SU-DHL-6 (cell line): ENCODE results near the gene TMOD1.

ENCODE experiments used
- EZH2phosphoT487 ChIP-seq: fragments of 200-600 bp; sonication (generic), shearing (Covaris generic); conservative IDR thresholded peaks from 2 replicates; pipeline ENCODE4 v1.6.1; 2018; ENCODE audit warnings: mild to moderate bottlenecking, antibody characterized with exemption, low read length, moderate library complexity, mixed read lengths
- TF ChIP-seq, protein P1 (sequence below): fragments of 200-600 bp; sonication (generic); IDR thresholded peaks from one replicate; pipeline ENCODE4 v1.5.1; 2017; ENCODE audit warnings: antibody characterized with exemption, mild to moderate bottlenecking, low read length, moderate library complexity; ENCODE audit not compliant: insufficient read depth, poor library complexity, severe bottlenecking

DNA sequence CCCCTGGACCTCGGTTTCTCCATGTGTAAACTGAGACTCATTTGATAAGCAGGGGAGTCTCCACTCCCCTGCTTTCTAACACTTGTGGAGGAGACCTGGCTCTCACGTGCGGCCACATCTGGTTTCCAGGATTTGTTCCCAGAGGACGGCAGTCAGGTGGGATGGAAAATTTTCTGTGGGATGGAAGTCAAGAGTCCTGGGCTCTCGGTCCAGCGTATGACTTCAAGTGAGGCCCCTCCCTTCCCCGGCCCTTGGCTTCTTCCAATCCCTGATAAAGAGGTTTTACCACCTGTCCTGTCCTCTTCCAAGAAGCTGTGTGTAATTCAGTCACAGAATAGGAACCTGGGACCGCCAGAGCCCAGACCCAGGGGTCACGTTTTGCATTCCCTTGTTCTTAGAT is 35.0 kb downstream of the TMOD1 start:
- TF ChIP-seq, protein P1, sequence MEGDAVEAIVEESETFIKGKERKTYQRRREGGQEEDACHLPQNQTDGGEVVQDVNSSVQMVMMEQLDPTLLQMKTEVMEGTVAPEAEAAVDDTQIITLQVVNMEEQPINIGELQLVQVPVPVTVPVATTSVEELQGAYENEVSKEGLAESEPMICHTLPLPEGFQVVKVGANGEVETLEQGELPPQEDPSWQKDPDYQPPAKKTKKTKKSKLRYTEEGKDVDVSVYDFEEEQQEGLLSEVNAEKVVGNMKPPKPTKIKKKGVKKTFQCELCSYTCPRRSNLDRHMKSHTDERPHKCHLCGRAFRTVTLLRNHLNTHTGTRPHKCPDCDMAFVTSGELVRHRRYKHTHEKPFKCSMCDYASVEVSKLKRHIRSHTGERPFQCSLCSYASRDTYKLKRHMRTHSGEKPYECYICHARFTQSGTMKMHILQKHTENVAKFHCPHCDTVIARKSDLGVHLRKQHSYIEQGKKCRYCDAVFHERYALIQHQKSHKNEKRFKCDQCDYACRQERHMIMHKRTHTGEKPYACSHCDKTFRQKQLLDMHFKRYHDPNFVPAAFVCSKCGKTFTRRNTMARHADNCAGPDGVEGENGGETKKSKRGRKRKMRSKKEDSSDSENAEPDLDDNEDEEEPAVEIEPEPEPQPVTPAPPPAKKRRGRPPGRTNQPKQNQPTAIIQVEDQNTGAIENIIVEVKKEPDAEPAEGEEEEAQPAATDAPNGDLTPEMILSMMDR = no peak
- no peak for TF ChIP-seq EZH2phosphoT487
